Right lung (tissue), 5 donors: ENCODE results near the gene C16orf95. TPM values are rescaled to one million over a fixed set of nuclear protein-coding genes. Genes with fewer than 3 reads are reported as not detected.

ENCODE experiments used
- DNase-seq, 2 donors: peaks; one replicate each; pipeline ENCODE4 v3.0.0-alpha.2; 2013
- polyA plus RNA-seq, 5 donors: library from polyadenylated mRNA; unstranded; fragments of 120-200 nt; gene quantifications; one replicate each; pipeline versions ENCODE4 v1.2.1 to v1.2.3, GENCODE V29; 2013; ENCODE audit warnings: inconsistent platforms in 1 of 5, low replicate concordance in 1 of 5; ENCODE audit not compliant: insufficient read length in 5 of 5, insufficient read depth in 1 of 5

Gene C16orf95
- polyA plus RNA-seq, 5 donors = 2.7 to 4.5 (median 3.9) TPM

DNA sequence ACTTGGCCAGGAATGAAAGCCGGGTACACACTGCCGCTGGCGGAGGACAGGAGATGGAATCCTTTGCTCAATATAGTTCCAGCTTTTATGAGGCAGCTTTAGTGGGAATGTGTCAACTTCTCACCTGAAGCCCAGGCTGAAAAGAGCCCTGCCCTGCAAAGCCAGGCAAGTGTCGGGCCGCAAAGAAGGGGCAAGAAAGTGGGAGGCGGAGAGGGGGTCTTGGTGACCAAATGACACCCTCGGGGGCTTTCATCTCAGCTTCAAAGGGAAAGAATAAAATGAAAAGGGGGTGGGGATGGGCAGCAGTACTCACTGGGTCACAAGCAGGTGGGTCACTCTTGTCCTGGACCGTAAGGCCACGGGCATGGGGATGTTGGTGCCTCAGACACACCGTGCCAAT, 62.9 kb downstream of the C16orf95 start:
- no peak for DNase-seq

DNA sequence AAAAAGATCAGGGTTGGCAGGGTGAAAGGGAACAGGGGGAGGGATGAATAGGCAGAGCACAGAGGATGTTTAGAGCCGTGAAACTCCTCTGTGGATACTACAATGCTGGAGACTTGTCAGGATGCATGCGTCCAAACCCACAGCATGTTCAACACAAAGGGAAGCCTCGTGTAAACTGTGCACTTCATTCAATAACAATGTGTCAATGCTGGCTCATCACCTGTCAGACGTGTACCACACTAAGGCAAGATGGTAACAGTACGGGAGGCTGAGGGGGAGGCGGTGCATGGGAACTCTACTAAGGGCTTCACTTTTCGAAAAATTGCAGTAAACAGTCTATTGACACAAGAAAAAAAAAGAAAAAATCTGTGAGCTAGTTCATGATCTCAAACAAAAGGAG, 63.7 kb downstream of the C16orf95 start:
- DNase-seq = no peak

Other genes starting within 250 kb of the C16orf95 start
- 10 to 100 TPM; 18.8 to 28.0 (median 26.5) TPM for gene FBXO31, start 66.4 kb upstream of the C16orf95 start, polyA plus RNA-seq
- 10 to 100 TPM; 44.4 to 58.5 (median 54.4) TPM for gene MAP1LC3B, start 74.9 kb upstream of the C16orf95 start, polyA plus RNA-seq
- 10 to 100 TPM; 24.3 to 32.2 (median 29.2) TPM for gene ZCCHC14, start 175.6 kb upstream of the C16orf95 start, polyA plus RNA-seq